ENCODE results near the gene ENOSF1. TPM values are rescaled to one million over a fixed set of nuclear protein-coding genes. Genes with fewer than 3 reads are reported as not detected.

The ENOSF1 gene
- total and polyA plus RNA-seq, 2 of the 13 experiments (the other 11 are each of a cell fraction or from before 2014, with no cell fraction given) = 37.6 to 40.1 TPM

DNA sequence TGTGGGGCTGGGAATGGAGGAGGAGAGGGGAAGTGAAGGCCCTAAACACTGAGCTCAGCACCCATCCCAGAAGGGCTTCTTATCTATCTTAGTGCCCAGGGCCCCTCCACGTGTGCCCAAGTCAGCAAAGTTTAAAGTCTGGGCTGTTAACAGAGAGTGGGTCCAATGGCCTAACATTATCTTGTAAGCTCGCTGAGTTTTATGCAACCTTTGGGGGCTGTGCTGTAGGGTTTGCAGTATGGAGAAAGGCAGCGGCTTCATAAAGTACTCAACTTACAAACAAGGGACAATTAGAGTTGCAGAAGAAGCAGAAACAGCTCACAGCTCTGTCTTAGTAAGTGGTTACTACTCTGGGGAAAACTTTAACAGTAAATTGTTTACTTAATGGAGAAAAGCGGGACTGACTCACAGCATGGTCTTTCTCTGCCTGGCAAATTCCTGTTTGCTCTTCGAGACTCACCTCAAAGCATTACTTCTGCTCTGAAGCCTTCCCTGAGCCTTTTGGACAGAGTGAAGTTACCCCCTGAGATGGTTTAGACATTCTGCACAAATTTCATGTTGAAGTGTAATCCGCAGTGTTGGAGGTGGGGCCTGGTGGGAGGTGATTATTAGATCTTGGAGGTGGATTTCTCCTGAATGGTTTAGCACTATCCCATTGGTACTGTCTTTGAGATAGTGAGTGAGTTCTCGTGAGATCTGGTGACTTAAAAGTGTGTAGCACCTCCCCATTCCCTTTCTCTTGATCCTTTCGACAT, 9.0 kb downstream of the ENOSF1 start (continued):
- TF ChIP-seq SUZ12 (IDR thresholded peaks at IDR 0.05; ENCODE audit: low read depth, low read length) (no peak), ZNF616 (CRISPR knock-in tag; IDR thresholded peaks at IDR 0.05; ENCODE audit: low read depth) (no peak), CCDC6 (CRISPR knock-in tag; IDR thresholded peaks at IDR 0.05) (no peak), CHCHD3 (CRISPR knock-in tag; IDR thresholded peaks at IDR 0.05) (no peak), KAT2B (IDR thresholded peaks at IDR 0.05; ENCODE audit: borderline replicate concordance, low read depth, low read length) (no peak), MTF1 (CRISPR knock-in tag; IDR thresholded peaks at IDR 0.05) (no peak), JUNB (CRISPR knock-in tag; IDR thresholded peaks at IDR 0.05; ENCODE audit: borderline replicate concordance) (no peak), ZNF773 (CRISPR knock-in tag; IDR thresholded peaks at IDR 0.05; ENCODE audit: borderline replicate concordance) (no peak), HNRNPH1 (optimal IDR thresholded peaks at IDR 0.05; ENCODE audit: low read depth, low read length) (no peak), ZNF577 (CRISPR knock-in tag; IDR thresholded peaks at IDR 0.05; ENCODE audit: borderline replicate concordance, low read depth) (no peak), THRA (CRISPR knock-in tag; IDR thresholded peaks at IDR 0.05; ENCODE audit: borderline replicate concordance) (no peak), ZNF652 (CRISPR knock-in tag; IDR thresholded peaks at IDR 0.05; ENCODE audit: borderline replicate concordance, low read depth) (no peak), ZNF777 (CRISPR knock-in tag; IDR thresholded peaks at IDR 0.05) (peak; percentile 43; the same call in 1 of the 2 replicates), GTF3A (CRISPR knock-in tag; conservative IDR thresholded peaks at IDR 0.05) (no peak), NR2F6 (IDR thresholded peaks at IDR 0.05) (peak; percentile 18; the same call in 1 of the 2 replicates), NR2F6 (CRISPR knock-in tag; IDR thresholded peaks at IDR 0.05) (no peak), ZNF557 (CRISPR knock-in tag; IDR thresholded peaks at IDR 0.05) (no peak), ETV6 (CRISPR knock-in tag; conservative IDR thresholded peaks at IDR 0.05) (no peak), ZFP36 (IDR thresholded peaks at IDR 0.05; ENCODE audit: borderline replicate concordance, low read depth, low read length, partially characterized antibody) (no peak), ZNF607 (CRISPR knock-in tag; IDR thresholded peaks at IDR 0.05; ENCODE audit: borderline replicate concordance) (0 out of 2 replicates have a peak, but pooled peaks have one; percentile 43), ZSCAN31 (CRISPR knock-in tag; IDR thresholded peaks at IDR 0.05; ENCODE audit: low read depth) (peak; percentile 57; the same call in 1 of the 2 replicates), ELF4 (CRISPR knock-in tag; IDR thresholded peaks at IDR 0.05; ENCODE audit: borderline replicate concordance) (0 out of 2 replicates have a peak, but pooled peaks have one; percentile 45), BATF2 (CRISPR knock-in tag; IDR thresholded peaks at IDR 0.05) (no peak), ZNF143 (CRISPR knock-in tag; IDR thresholded peaks at IDR 0.05) (no peak)
- TF ChIP-seq, protein P1, sequence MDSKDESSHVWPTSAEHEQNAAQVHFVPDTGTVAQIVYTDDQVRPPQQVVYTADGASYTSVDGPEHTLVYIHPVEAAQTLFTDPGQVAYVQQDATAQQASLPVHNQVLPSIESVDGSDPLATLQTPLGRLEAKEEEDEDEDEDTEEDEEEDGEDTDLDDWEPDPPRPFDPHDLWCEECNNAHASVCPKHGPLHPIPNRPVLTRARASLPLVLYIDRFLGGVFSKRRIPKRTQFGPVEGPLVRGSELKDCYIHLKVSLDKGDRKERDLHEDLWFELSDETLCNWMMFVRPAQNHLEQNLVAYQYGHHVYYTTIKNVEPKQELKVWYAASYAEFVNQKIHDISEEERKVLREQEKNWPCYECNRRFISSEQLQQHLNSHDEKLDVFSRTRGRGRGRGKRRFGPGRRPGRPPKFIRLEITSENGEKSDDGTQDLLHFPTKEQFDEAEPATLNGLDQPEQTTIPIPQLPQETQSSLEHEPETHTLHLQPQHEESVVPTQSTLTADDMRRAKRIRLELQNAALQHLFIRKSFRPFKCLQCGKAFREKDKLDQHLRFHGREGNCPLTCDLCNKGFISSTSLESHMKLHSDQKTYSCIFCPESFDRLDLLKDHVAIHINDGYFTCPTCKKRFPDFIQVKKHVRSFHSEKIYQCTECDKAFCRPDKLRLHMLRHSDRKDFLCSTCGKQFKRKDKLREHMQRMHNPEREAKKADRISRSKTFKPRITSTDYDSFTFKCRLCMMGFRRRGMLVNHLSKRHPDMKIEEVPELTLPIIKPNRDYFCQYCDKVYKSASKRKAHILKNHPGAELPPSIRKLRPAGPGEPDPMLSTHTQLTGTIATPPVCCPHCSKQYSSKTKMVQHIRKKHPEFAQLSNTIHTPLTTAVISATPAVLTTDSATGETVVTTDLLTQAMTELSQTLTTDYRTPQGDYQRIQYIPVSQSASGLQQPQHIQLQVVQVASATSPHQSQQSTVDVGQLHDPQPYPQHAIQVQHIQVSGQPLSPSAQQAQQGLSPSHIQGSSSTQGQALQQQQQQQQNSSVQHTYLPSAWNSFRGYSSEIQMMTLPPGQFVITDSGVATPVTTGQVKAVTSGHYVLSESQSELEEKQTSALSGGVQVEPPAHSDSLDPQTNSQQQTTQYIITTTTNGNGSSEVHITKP (CRISPR knock-in tag; IDR thresholded peaks at IDR 0.05; ENCODE audit: low read depth) = 0 out of 2 replicates have a peak, but pooled peaks have one; percentile 30

All from HepG2 (cell line).